ENCODE data around the gene MORN4.

DNA sequence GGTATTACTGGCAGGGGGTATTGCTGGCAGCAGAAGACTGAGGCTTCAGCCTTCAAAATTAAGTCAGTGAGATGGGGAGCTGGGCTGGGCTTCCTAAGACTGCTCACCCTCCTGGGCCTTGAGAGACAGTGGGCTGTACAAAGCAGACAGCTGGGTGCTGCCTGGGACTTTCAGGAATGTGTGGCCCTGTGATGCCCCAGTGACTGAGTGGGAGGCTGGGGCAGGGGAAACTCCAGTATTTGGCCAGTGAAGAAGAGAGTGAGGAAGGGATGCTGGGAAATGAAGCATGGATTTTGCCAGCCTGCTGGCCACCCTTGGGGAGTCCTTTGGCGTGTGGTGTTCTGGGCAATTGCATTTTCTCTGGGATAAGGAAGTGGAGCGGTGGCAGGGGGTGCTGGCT, 60.3 kb downstream of the MORN4 start:
- TF ChIP-seq REST (IDR thresholded peaks at IDR 0.05; ENCODE audit: insufficient read depth in 1 of 2, low read depth in 2 of 2, low read length in 2 of 2) (no peak), POLR2AphosphoS5 (IDR thresholded peaks at IDR 0.05; ENCODE audit: low read depth, low read length) (no peak), SIN3A (IDR thresholded peaks at IDR 0.05; ENCODE audit: borderline replicate concordance, insufficient read depth, low read length) (no peak), TAF1 (IDR thresholded peaks at IDR 0.05; ENCODE audit: borderline replicate concordance, insufficient read depth, low read length) (no peak), FOXP2 (optimal IDR thresholded peaks at IDR 0.05; ENCODE audit: borderline replicate concordance, extremely low read depth, extremely low read length, insufficient read depth) (no peak)
